ENCODE data around the gene AHRR. TPM values are rescaled to one million over a fixed set of nuclear protein-coding genes. Genes with fewer than 3 reads are reported as not detected.

AHRR gene
- total and polyA plus RNA-seq, 10 of the 15 experiments (the other 5 are each of a cell fraction or from before 2014, with no cell fraction given), result 0.90 to 35.2 (median 19.2) TPM

DNA sequence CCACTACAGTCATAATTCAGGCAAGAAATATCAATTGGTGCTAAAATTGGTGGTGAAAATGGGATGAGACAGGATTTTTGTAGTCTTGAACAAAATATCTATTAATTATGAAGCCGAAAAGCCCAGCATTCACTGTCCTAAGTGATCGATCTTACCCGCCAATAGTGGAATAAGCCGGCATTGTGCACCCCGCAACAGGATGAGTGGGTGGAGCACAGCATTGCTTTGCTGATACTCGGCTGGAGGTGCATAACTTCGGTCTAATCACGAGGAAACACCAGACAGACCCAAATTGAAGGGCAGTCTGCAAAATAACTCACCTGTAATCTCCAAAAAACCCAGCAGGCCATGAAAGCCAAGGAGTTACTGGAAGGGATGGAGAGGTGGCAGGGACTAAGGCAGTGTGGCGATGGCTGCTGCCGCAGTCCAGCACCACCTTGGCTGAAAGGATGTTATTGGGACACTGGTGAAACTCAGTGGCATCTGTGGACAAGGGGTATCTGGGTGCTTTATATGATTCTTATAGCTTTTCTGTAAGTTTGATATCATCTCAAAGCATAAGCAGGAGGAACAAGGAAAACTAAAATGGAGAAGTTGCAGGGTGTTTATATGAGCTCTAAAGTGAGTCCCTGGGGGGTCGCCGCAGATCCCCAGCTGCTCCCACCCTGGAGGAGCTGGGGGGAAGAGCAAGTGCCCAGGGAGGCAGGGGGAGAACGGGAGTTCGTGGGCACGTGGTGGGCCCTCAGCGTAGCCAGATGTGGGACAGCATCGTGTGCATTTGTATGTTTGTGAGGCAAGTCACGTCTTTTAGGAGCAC is 45.2 kb downstream of the AHRR start:
- ATAC-seq, result no peak
- no TSS peak for BruUV-seq (replicated peaks)
- Histone ChIP-seq H3K27me3 (replicated peaks in 1 of 2; ENCODE audit: control insufficient read depth in 2 of 2, insufficient read depth in 2 of 2, low read length in 1 of 2) (no peaks in the 10 kb centered on the region), H3K27ac (ENCODE audit: control insufficient read depth, insufficient read depth) (peak overlapping the region; percentile 20; the same call in 1 of the 2 replicates), H3K79me2 (ENCODE audit: control insufficient read depth, insufficient read depth, low read length) (peaks cover 21% of the 10 kb centered on the region), H3K4me1 (ENCODE audit: control insufficient read depth, insufficient read depth, low read length) (peaks cover 46% of the 10 kb centered on the region), H4K20me1 (ENCODE audit: control insufficient read depth, insufficient read depth) (no peaks in the 10 kb centered on the region), H3K9me3 (replicated peaks; ENCODE audit: control insufficient read depth, insufficient read depth, low read length) (peaks cover 16% of the 10 kb centered on the region; the same call in 2 of the 3 replicates), H3K4me2 (ENCODE audit: control insufficient read depth, insufficient read depth) (no peak overlapping the region), H3K9ac (ENCODE audit: control insufficient read depth, insufficient read depth, low read length) (no peak overlapping the region), H3K36me3 (ENCODE audit: control insufficient read depth in 2 of 2, insufficient read depth in 2 of 2, low read length in 1 of 2) (peaks cover 24 to 32% of the 10 kb centered on the region in 2 experiments), H3K4me3 (no peak overlapping the region), H2AFZ (ENCODE audit: control insufficient read depth, low read depth, low read length) (no peak overlapping the region)
- in situ Hi-C loops (cut with MboI) (no loop called here), intact Hi-C loops (cut with micrococcal nuclease; ENCODE audit: unreplicated experiment) (no loop called here)
- TF ChIP-seq, protein P1, sequence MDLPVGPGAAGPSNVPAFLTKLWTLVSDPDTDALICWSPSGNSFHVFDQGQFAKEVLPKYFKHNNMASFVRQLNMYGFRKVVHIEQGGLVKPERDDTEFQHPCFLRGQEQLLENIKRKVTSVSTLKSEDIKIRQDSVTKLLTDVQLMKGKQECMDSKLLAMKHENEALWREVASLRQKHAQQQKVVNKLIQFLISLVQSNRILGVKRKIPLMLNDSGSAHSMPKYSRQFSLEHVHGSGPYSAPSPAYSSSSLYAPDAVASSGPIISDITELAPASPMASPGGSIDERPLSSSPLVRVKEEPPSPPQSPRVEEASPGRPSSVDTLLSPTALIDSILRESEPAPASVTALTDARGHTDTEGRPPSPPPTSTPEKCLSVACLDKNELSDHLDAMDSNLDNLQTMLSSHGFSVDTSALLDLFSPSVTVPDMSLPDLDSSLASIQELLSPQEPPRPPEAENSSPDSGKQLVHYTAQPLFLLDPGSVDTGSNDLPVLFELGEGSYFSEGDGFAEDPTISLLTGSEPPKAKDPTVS (IDR thresholded peaks at IDR 0.05; ENCODE audit: low read depth, low read length), result no peak
- TF ChIP-seq SUZ12 (IDR thresholded peaks at IDR 0.05; ENCODE audit: unreplicated experiment), result no peak
- no peak for TF ChIP-seq SUPT20H (IDR thresholded peaks at IDR 0.05; ENCODE audit: borderline replicate concordance, control insufficient read depth, low read depth, low read length)
- TF ChIP-seq RB1 (IDR thresholded peaks at IDR 0.05; ENCODE audit: borderline replicate concordance), result no peak
- no peak for TF ChIP-seq ESRRA (IDR thresholded peaks at IDR 0.05; ENCODE audit: low read length)
- no peak for TF ChIP-seq ZNF687 (IDR thresholded peaks at IDR 0.05)
- no peak for TF ChIP-seq TCF3 (IDR thresholded peaks at IDR 0.05; ENCODE audit: borderline replicate concordance, insufficient read depth, low read depth, low read length)
- ChIA-PET SMC1A (ENCODE audit: uncharacterized antibody, unreplicated experiment) (interaction anchor here (1.0 to 1.7 kb wide), 4 partner anchors 20 to 80 kb away, joined by 3 to 4 read pairs (median 3); no protein-coding TSS in a partner anchor), POLR2A (interaction anchor here (0.6 to 0.8 kb wide), 2 partner anchors 23 to 58 kb away, joined by 3 read pairs; no protein-coding TSS in a partner anchor), RAD21 (ENCODE audit: unreplicated experiment) (interaction anchor here (1.1 to 1.2 kb wide), 2 partner anchors 50 to 58 kb away, joined by 3 read pairs; no protein-coding TSS in a partner anchor), CTCF (interaction anchor here (1.6 to 3.1 kb wide), 2 partner anchors 58 kb away, joined by 5 to 15 read pairs; no protein-coding TSS in a partner anchor)
- no peak for DNase-seq (ENCODE audit: low read depth, low spot score)
- no peak for FAIRE-seq
- 77% methylated on average over 18 of the region's 18 CpGs for WGBS (ENCODE audit: insufficient coverage, insufficient replicate concordance, low lambda C conversion rate, missing lambda C conversion rate)

All from GM12878 (cell line).